Measurements from ENCODE around the gene GMDS. TPM values are rescaled to one million over a fixed set of nuclear protein-coding genes. Genes with fewer than 3 reads are reported as not detected.

Gene GMDS
- total RNA-seq, 1 donor from 2014 or later, result 7.7 TPM

GRCh38 chr6:1995636-1996035 is 249.8 kb downstream of the GMDS start:
- DNase-seq (ENCODE audit: low read depth in 2 of 2), result no peak

GRCh38 chr6:1993042-1993441 is 252.4 kb downstream of the GMDS start:
- DNase-seq (ENCODE audit: low read depth in 2 of 2), result no peak

- no peak for DNase-seq (ENCODE audit: low read depth in 2 of 2)
These were observed 254.0 kb downstream of the GMDS start for GRCh38 chr6:1991332-1991878.

GRCh38 chr6:1988843-1989242 is 256.6 kb downstream of the GMDS start:
- DNase-seq (ENCODE audit: low read depth in 2 of 2), result no peak

- DNase-seq (ENCODE audit: low read depth in 2 of 2), result peak; percentile 6 to 51
These were observed 257.8 kb downstream of the GMDS start for GRCh38 chr6:1987640-1988039.

- peak in 1 of 2 donors; percentile 42 for DNase-seq (ENCODE audit: low read depth in 2 of 2)
These were observed 258.8 kb downstream of the GMDS start for GRCh38 chr6:1986454-1987243.

- no peak for DNase-seq (ENCODE audit: low read depth in 2 of 2)
These were observed 260.9 kb downstream of the GMDS start for GRCh38 chr6:1984346-1984994.

- no peak for DNase-seq (ENCODE audit: low read depth in 2 of 2)
These were observed 261.6 kb downstream of the GMDS start for GRCh38 chr6:1983850-1984249.

- no peak for DNase-seq (ENCODE audit: low read depth in 2 of 2)
These were observed 272.4 kb downstream of the GMDS start for GRCh38 chr6:1972962-1973361.

GRCh38 chr6:1971612-1972011 is 273.8 kb downstream of the GMDS start:
- no peak for DNase-seq (ENCODE audit: low read depth in 2 of 2)

- peak; percentile 38 to 44 for DNase-seq (ENCODE audit: low read depth in 2 of 2)
These were observed 275.2 kb downstream of the GMDS start for GRCh38 chr6:1970151-1970561.

- DNase-seq (ENCODE audit: low read depth in 2 of 2), result no peak
These were observed 278.7 kb downstream of the GMDS start for GRCh38 chr6:1966713-1967112.

GRCh38 chr6:1965596-1966224 is 279.7 kb downstream of the GMDS start:
- DNase-seq (ENCODE audit: low read depth in 2 of 2), result no peak

GRCh38 chr6:1963596-1963995 is 281.8 kb downstream of the GMDS start:
- no peak for DNase-seq (ENCODE audit: low read depth in 2 of 2)

GRCh38 chr6:1962201-1962600 is 283.2 kb downstream of the GMDS start:
- no peak for DNase-seq (ENCODE audit: low read depth in 2 of 2)

GRCh38 chr6:1960486-1961142 is 284.8 kb downstream of the GMDS start:
- DNase-seq (ENCODE audit: low read depth in 2 of 2), result no peak

- no peak for DNase-seq (ENCODE audit: low read depth in 2 of 2)
These were observed 287.1 kb downstream of the GMDS start for GRCh38 chr6:1958257-1958656.

- no peak for DNase-seq (ENCODE audit: low read depth in 2 of 2)
These were observed 287.7 kb downstream of the GMDS start for GRCh38 chr6:1957746-1958145.

- DNase-seq (ENCODE audit: low read depth in 2 of 2), result peak in 1 of 2 donors; percentile 7
These were observed 292.6 kb downstream of the GMDS start for GRCh38 chr6:1952740-1953360.

GRCh38 chr6:1950631-1951030 is 294.8 kb downstream of the GMDS start:
- no peak for DNase-seq (ENCODE audit: low read depth in 2 of 2)

GRCh38 chr6:1949538-1949937 is 295.9 kb downstream of the GMDS start:
- no peak for DNase-seq (ENCODE audit: low read depth in 2 of 2)

Measured in lung microvascular endothelial cell (primary cell).